Fibroblast of mammary gland (primary cell): ENCODE data around the gene ARGLU1.

Source experiments
- DNase-seq: peaks from one replicate; pipeline ENCODE4 v3.0.0-alpha.2; 2010; ENCODE audit warnings: low read depth
- H3K4me3 ChIP-seq: 2 replicates; pipeline ENCODE4 v1.5.1; 2011; ENCODE audit warnings: low read depth, mild to moderate bottlenecking, low read length, moderate library complexity; ENCODE audit not compliant: control insufficient read depth
- CTCF ChIP-seq: conservative IDR thresholded peaks from 2 replicates; pipeline ENCODE4 v1.5.1; 2011; ENCODE audit warnings: low read depth, low read length, inconsistent platforms; ENCODE audit not compliant: control insufficient read depth, insufficient read depth

The ARGLU1 gene

GRCh38 chr13:106596275-106596937 lies 28.5 kb upstream of the ARGLU1 start:
- DNase-seq, result no peak
- no peak overlapping the region for H3K4me3 ChIP-seq
- TF ChIP-seq CTCF, result peak; percentile 18

GRCh38 chr13:106595625-106596024 lies 27.7 kb upstream of the ARGLU1 start:
- no peak for TF ChIP-seq CTCF
- H3K4me3 ChIP-seq, result no peak overlapping the region
- DNase-seq, result no peak

GRCh38 chr13:106594980-106595379 lies 27.0 kb upstream of the ARGLU1 start:
- H3K4me3 ChIP-seq, result no peak overlapping the region
- TF ChIP-seq CTCF, result no peak
- no peak for DNase-seq

GRCh38 chr13:106593132-106593531 lies 25.2 kb upstream of the ARGLU1 start:
- H3K4me3 ChIP-seq, result no peak overlapping the region
- no peak for TF ChIP-seq CTCF
- DNase-seq, result no peak

GRCh38 chr13:106591299-106591698 lies 23.4 kb upstream of the ARGLU1 start:
- no peak for DNase-seq
- TF ChIP-seq CTCF, result no peak
- no peak overlapping the region for H3K4me3 ChIP-seq

GRCh38 chr13:106589716-106590115 lies 21.8 kb upstream of the ARGLU1 start:
- no peak overlapping the region for H3K4me3 ChIP-seq
- no peak for TF ChIP-seq CTCF
- peak; percentile 41 for DNase-seq

- TF ChIP-seq CTCF, result no peak
- DNase-seq, result no peak
- H3K4me3 ChIP-seq, result no peak overlapping the region
These were observed 20.4 kb upstream of the ARGLU1 start for GRCh38 chr13:106588367-106588766.
